ENCODE measurements around the gene TCP11L1. TPM values are rescaled to one million over a fixed set of nuclear protein-coding genes. Genes with fewer than 3 reads are reported as not detected.

TCP11L1 gene
- total and polyA plus RNA-seq, 9 of the 15 experiments (the other 6 are each of a cell fraction or from before 2014, with no cell fraction given) = 1.6 to 15.3 (median 5.4) TPM

DNA sequence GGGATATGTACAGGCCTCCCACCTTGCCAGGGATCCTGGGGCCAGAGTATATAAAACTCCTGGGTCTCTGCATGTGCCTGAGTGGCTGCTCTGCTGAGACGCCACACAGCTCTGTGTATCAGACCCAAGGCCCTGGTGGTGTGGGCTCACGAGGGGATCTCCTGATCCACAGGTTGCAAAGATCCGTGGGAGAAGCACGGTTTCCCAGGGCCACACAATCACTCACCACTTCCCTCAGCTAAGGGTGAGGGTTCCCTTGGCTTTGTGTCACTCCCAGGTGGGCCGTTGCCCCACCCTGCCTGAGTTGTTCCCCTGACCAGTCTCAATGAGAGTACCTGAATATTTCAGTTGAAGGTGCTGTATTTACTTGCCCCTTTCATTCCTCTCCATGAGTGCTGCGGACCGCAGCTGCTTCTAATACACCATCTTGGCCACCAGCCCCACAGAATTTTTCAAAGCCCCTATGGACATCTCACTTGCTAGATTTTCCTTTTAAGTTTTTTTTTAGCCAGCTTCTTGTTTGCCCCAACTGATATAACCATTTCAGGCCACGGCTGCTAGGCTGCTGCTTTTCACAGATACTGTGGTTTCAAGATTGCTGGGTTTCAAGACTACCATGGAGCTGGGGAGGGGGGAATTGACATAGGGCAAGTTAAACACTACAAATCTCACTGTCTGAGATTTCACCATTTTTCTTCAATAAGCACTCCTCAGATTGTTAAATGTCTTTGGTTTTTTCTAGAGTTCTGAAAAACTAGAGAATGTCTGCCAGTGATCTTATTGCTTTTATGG lies 37.4 kb upstream of the TCP11L1 start:
- Histone ChIP-seq H3K9me3 (replicated peaks; ENCODE audit: control insufficient read depth, insufficient read depth, low read depth, low read length) (no peaks in the 10 kb centered on the region), H4K20me1 (replicated peaks; ENCODE audit: control insufficient read depth, insufficient read depth, low read length) (no peaks in the 10 kb centered on the region), H3K36me3 (ENCODE audit: control insufficient read depth, insufficient read depth, low read length) (no peaks in the 10 kb centered on the region), H3K27ac (ENCODE audit: extremely low read depth, low read depth, low read length) (no peak overlapping the region), H3K4me2 (ENCODE audit: insufficient read depth, low read length) (no peak overlapping the region), H2AFZ (ENCODE audit: low read depth, low read length) (no peak overlapping the region), H3K4me3 (no peak overlapping the region), H3K27me3 (ENCODE audit: control insufficient read depth in 2 of 2, insufficient read depth in 2 of 2, low read length in 2 of 2) (peaks cover 4 to 9% of the 10 kb centered on the region in 2 experiments; a peak in 2 of 5 replicates), H3K9ac (ENCODE audit: insufficient read depth in 1 of 2, low read depth in 2 of 2, low read length in 2 of 2) (no peak overlapping the region), H3K79me2 (ENCODE audit: control insufficient read depth, insufficient read depth, low read length) (no peaks in the 10 kb centered on the region), H3K9me1 (ENCODE audit: control insufficient read depth, insufficient read depth, low read length) (no peaks in the 10 kb centered on the region), H3K4me1 (replicated peaks in 1 of 2; ENCODE audit: control insufficient read depth in 2 of 2, insufficient read depth in 2 of 2, low read length in 2 of 2) (no peaks in the 10 kb centered on the region)
- ATAC-seq (no peak; the same call in 2 of the 3 replicates), DNase-seq (ENCODE audit: extremely low read depth in 1 of 4, low spot score in 3 of 4) (no peak), FAIRE-seq (no peak)
- ChIA-PET POLR2A (interaction anchor here (0.6 kb wide), 1 partner anchor 21 kb away, joined by 3 read pairs; no protein-coding TSS in a partner anchor), CTCF (ENCODE audit: low intra/inter-chr PET ratio) (no interaction called here)
- BruUV-seq (replicated peaks) = no TSS peak
- intact Hi-C loops (cut with micrococcal nuclease) = no loop called here
- in situ Hi-C loops (cut with MboI) = no loop called here
- TF ChIP-seq PHF21A (IDR thresholded peaks at IDR 0.05; ENCODE audit: borderline replicate concordance, low read depth) (no peak), FIP1L1 (IDR thresholded peaks at IDR 0.05; ENCODE audit: low read depth, low read length, poor library complexity, severe bottlenecking) (no peak)
- TF ChIP-seq, protein P1, sequence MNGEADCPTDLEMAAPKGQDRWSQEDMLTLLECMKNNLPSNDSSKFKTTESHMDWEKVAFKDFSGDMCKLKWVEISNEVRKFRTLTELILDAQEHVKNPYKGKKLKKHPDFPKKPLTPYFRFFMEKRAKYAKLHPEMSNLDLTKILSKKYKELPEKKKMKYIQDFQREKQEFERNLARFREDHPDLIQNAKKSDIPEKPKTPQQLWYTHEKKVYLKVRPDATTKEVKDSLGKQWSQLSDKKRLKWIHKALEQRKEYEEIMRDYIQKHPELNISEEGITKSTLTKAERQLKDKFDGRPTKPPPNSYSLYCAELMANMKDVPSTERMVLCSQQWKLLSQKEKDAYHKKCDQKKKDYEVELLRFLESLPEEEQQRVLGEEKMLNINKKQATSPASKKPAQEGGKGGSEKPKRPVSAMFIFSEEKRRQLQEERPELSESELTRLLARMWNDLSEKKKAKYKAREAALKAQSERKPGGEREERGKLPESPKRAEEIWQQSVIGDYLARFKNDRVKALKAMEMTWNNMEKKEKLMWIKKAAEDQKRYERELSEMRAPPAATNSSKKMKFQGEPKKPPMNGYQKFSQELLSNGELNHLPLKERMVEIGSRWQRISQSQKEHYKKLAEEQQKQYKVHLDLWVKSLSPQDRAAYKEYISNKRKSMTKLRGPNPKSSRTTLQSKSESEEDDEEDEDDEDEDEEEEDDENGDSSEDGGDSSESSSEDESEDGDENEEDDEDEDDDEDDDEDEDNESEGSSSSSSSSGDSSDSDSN (IDR thresholded peaks at IDR 0.05; ENCODE audit: borderline replicate concordance in 1 of 2, low read depth in 2 of 2, low read length in 2 of 2) = no peak
- TF ChIP-seq, protein P2, sequence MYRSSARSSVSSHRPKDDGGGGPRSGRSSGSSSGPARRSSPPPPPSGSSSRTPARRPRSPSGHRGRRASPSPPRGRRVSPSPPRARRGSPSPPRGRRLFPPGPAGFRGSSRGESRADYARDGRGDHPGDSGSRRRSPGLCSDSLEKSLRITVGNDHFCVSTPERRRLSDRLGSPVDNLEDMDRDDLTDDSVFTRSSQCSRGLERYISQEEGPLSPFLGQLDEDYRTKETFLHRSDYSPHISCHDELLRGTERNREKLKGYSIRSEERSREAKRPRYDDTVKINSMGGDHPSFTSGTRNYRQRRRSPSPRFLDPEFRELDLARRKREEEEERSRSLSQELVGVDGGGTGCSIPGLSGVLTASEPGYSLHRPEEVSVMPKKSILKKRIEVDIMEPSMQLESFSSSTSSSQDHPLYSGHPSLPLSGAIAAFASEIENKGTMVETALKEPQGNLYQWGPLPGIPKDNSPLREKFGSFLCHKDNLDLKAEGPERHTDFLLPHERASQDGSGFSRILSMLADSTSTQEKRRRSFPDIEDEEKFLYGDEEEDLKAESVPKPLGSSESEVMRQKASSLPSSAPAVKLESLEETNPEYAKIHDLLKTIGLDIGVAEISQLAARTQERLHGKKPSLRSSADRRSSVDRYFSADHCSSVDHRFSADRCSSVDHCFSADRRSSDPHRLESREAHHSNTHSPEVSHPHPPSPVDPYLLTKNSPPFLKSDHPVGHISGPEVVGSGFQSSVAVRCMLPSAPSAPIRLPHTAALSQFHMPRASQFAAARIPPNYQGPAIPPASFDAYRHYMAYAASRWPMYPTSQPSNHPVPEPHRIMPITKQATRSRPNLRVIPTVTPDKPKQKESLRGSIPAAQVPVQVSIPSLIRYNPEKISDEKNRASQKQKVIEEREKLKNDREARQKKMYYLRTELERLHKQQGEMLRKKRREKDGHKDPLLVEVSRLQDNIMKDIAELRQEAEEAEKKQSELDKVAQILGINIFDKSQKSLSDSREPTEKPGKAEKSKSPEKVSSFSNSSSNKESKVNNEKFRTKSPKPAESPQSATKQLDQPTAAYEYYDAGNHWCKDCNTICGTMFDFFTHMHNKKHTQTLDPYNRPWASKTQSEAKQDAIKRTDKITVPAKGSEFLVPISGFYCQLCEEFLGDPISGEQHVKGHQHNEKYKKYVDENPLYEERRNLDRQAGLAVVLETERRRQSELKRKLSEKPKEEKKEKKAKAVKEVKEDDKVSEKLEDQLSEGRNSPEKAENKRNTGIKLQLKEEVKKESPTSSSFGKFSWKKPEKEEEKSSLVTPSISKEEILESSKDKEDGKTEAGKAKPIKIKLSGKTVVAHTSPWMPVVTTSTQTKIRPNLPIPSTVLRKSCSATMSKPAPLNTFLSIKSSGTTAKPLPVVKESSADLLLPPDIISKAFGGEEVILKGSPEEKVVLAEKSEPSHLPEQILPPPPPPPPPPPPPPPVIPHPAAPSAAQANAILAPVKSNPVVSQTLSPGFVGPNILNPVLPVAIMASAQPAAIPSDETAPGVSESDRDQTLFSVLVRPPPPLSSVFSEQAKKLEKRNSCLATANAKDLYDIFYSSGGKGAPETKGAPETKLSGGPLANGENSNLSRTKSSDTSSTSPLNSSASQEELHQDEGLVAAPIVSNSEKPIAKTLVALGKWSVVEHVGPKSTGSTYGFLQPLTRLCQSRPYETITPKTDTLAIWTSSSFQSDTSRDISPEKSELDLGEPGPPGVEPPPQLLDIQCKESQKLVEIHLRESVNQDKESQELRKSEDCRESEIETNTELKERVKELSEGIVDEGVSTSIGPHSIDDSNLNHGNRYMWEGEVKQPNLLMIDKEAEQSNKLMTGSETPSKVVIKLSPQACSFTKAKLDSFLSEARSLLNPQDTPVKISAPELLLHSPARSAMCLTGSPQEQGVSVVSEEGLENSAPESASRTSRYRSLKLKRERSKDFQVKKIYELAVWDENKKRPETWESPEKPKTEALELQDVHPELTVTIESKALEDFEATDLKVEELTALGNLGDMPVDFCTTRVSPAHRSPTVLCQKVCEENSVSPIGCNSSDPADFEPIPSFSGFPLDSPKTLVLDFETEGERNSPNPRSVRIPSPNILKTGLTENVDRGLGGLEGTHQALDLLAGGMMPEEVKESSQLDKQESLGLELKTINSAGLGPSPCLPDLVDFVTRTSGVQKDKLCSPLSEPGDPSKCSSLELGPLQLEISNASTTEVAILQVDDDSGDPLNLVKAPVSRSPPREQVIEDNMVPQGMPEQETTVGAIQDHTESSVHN (IDR thresholded peaks at IDR 0.05; ENCODE audit: borderline replicate concordance in 1 of 2, low read depth in 1 of 2) = no peak
- 28% methylated on average over 8 of the region's 8 CpGs for WGBS (ENCODE audit: insufficient coverage, low coverage, missing lambda C conversion rate)
